Activated naive CD8-positive, alpha-beta T cell treated with anti-CD3 and anti-CD28 coated beads, Interleukin-2, amount 50 U/mL, for 24 hours (primary cell): ENCODE measurements around the gene S100A8.

ENCODE experiments used
- ATAC-seq: fragments of 150-1000 bp; cut with Tn5 transposase; one replicate; pipeline ENCODE4 v1.10.0; 2021
- DNase-seq: peaks from one replicate; pipeline ENCODE4 v3.0.0; 2021
- H3K27ac Mint-ChIP-seq: one replicate; pipeline ENCODE4 v1.8.0; 2021; ENCODE audit warnings: mild to moderate bottlenecking, mixed read lengths
- H3K27me3 Mint-ChIP-seq: one replicate; pipeline ENCODE4 v1.8.0; 2021; ENCODE audit warnings: mixed read lengths
- H3K36me3 Mint-ChIP-seq: one replicate; pipeline ENCODE4 v1.8.0; 2021; ENCODE audit warnings: low read depth, mixed read lengths
- H3K4me1 Mint-ChIP-seq: one replicate; pipeline ENCODE4 v1.8.0; 2021; ENCODE audit warnings: mixed read lengths
- H3K4me3 Mint-ChIP-seq: one replicate; pipeline ENCODE4 v1.8.0; 2021; ENCODE audit warnings: mild to moderate bottlenecking, moderate library complexity, mixed read lengths
- H3K9me3 Mint-ChIP-seq: one replicate; pipeline ENCODE4 v1.8.0; 2021; ENCODE audit warnings: mixed read lengths

S100A8 gene

GRCh38 chr1:153389401-153389800, 1.5 kb downstream of the S100A8 start:
- H3K4me1 Mint-ChIP-seq, result peaks cover 2% of the 10 kb centered on the region
- no peak for ATAC-seq

GRCh38 chr1:153387785-153388184, 3.1 kb downstream of the S100A8 start:
- H3K9me3 Mint-ChIP-seq, result no peaks in the 10 kb centered on the region

More at GRCh38 chr1:153389401-153389800, 1.5 kb downstream of the S100A8 start:
- no peak overlapping the region for H3K27ac Mint-ChIP-seq
- H3K9me3 Mint-ChIP-seq, result no peaks in the 10 kb centered on the region
- H3K36me3 Mint-ChIP-seq, result no peaks in the 10 kb centered on the region
- DNase-seq, result no peak
- no peak overlapping the region for H3K4me3 Mint-ChIP-seq
- H3K27me3 Mint-ChIP-seq, result peaks cover 10% of the 10 kb centered on the region

DNA sequence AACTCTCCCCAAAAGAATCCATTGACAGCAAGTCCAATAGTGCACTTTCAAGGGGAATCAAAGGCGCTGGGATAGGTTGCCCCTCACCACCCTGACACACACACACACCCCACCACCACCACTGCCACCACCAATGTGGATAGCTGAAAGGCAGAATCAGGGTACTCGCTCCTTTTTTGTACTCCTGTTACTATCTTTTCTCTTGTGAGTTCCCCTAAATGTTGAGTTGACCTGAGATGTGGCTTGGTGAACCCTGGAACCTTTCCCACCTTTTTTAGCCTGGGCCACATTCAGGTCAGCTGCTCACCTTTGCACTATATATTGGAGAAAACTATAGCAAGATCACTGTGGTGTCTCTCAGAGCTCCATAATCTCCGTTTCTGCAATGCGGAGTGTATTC, 3.9 kb downstream of the S100A8 start:
- Mint-ChIP-seq H3K27me3 (peaks cover 8% of the 10 kb centered on the region), H3K4me1 (peaks cover 2% of the 10 kb centered on the region), H3K36me3 (no peaks in the 10 kb centered on the region), H3K27ac (no peak overlapping the region), H3K4me3 (no peak overlapping the region), H3K9me3 (peaks cover 7% of the 10 kb centered on the region)
- DNase-seq (no peak), ATAC-seq (no peak)

More at GRCh38 chr1:153387785-153388184, 3.1 kb downstream of the S100A8 start:
- Mint-ChIP-seq H3K4me1 (peaks cover 2% of the 10 kb centered on the region), H3K4me3 (no peak overlapping the region), H3K27me3 (peaks cover 8% of the 10 kb centered on the region), H3K36me3 (no peaks in the 10 kb centered on the region), H3K27ac (no peak overlapping the region)
- ATAC-seq, result no peak
- no peak for DNase-seq

DNA sequence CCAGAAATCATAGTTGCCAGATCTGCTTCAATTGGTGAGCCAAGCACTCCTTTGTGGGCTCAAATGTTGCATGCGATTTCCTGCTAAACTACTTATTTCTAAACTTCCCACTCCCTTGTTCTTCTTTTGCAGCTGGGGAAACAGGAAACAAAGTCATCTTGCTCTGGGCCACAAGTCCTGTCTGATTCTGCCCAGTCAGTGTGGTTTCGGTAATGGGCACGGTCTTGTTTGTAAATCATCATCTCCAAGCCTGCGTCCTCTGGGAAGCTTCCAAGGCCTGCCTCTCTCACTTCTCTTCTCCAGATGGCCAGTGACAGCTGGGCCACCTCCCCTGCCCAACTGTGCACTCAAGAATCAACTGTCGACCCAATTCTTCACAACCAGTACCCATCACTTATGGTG, 4.4 kb downstream of the S100A8 start:
- no peak for ATAC-seq
- H3K36me3 Mint-ChIP-seq, result no peaks in the 10 kb centered on the region
- no peak overlapping the region for H3K4me3 Mint-ChIP-seq

GRCh38 chr1:153384958-153385580, 5.8 kb downstream of the S100A8 start:
- Mint-ChIP-seq H3K36me3 (no peaks in the 10 kb centered on the region), H3K9me3 (peaks cover 18% of the 10 kb centered on the region), H3K27me3 (peaks cover 15% of the 10 kb centered on the region), H3K27ac (no peak overlapping the region), H3K4me3 (no peak overlapping the region), H3K4me1 (peaks cover 2% of the 10 kb centered on the region)
- ATAC-seq (no peak), DNase-seq (no peak)

More for the DNA sequence above, 4.4 kb downstream of the S100A8 start:
- no peak for DNase-seq
- H3K27ac Mint-ChIP-seq, result no peak overlapping the region
- peaks cover 10% of the 10 kb centered on the region for H3K27me3 Mint-ChIP-seq
- H3K9me3 Mint-ChIP-seq, result peaks cover 11% of the 10 kb centered on the region
- peaks cover 2% of the 10 kb centered on the region for H3K4me1 Mint-ChIP-seq

GRCh38 chr1:153380711-153381110, 10.2 kb downstream of the S100A8 start:
- peaks cover 2% of the 10 kb centered on the region for H3K36me3 Mint-ChIP-seq
- H3K27ac Mint-ChIP-seq, result no peak overlapping the region
- ATAC-seq (no peak), DNase-seq (no peak)
- no peaks in the 10 kb centered on the region for H3K4me1 Mint-ChIP-seq
- H3K4me3 Mint-ChIP-seq, result no peak overlapping the region
- H3K27me3 Mint-ChIP-seq, result peaks cover 13% of the 10 kb centered on the region
- peaks cover 18% of the 10 kb centered on the region for H3K9me3 Mint-ChIP-seq

DNA sequence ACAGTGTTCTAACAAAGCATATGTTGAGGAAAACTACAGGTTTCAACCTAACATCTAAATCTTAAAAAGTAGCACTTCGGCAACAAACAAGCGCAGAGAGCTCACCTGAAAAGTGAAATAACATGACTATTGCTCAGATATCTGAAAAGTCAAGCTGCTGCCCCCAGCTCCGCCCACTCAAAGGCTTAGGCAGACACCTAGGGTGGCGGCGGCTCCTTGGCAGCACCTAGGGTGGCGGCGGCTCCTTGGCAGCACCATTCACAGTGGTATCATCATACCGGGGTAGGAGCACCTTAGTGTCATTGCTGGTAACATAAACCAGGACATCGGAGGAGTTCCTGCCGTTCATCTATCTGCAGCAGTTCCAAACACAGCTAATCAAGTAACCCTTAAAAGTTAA, 11.3 kb downstream of the S100A8 start:
- peaks cover 2% of the 10 kb centered on the region for H3K36me3 Mint-ChIP-seq
- no peaks in the 10 kb centered on the region for H3K4me1 Mint-ChIP-seq
- H3K27me3 Mint-ChIP-seq, result peaks cover 14% of the 10 kb centered on the region
- ATAC-seq (no peak), DNase-seq (no peak)
- H3K27ac Mint-ChIP-seq, result no peak overlapping the region
- peaks cover 18% of the 10 kb centered on the region for H3K9me3 Mint-ChIP-seq
- no peak overlapping the region for H3K4me3 Mint-ChIP-seq

- no peaks in the 10 kb centered on the region for H3K4me1 Mint-ChIP-seq
- ATAC-seq, result no peak
Measured at GRCh38 chr1:153375511-153375910, 15.4 kb downstream of the S100A8 start, which contains the start of gene S100A12. Gene S100A12, minus strand, starts transcription at chr1:153375621. Its CDS starts 1,029 bp downstream, at chr1:153374592.

DNA sequence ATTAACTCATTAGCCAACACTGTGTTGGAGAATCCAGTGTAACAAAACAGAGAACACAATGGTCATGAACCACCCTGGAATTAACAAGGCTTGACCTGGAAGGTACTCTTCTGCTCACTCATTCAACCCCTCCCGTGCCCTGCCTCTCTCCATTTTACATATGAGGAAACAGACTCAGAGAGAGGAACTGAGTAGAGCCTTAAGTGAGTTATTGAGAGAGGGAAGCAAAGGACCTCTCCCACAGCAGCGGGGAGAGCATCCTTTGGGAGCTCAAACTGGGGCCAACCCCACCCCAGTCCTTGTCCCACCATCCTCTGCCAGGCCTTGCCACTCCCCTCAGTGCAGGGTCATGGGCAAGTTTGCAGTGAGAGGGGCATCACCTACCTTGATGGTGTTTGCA, 16.8 kb downstream of the S100A8 start:
- DNase-seq (no peak), ATAC-seq (no peak)
- no peaks in the 10 kb centered on the region for H3K4me1 Mint-ChIP-seq
- H3K27me3 Mint-ChIP-seq, result peaks cover 18% of the 10 kb centered on the region
- H3K9me3 Mint-ChIP-seq, result no peaks in the 10 kb centered on the region
- H3K36me3 Mint-ChIP-seq, result no peaks in the 10 kb centered on the region
- H3K4me3 Mint-ChIP-seq, result no peak overlapping the region
- H3K27ac Mint-ChIP-seq, result no peak overlapping the region

More at GRCh38 chr1:153375511-153375910, 15.4 kb downstream of the S100A8 start, which contains the start of gene S100A12:
- H3K27me3 Mint-ChIP-seq, result peaks cover 13% of the 10 kb centered on the region
- H3K9me3 Mint-ChIP-seq, result no peaks in the 10 kb centered on the region
- no peak for DNase-seq
- H3K27ac Mint-ChIP-seq, result no peak within 1 kb of the TSS
- H3K4me3 Mint-ChIP-seq, result no peak within 1 kb of the TSS
- peaks cover 2% of the 10 kb centered on the region for H3K36me3 Mint-ChIP-seq

- Mint-ChIP-seq H3K4me1 (no peaks in the 10 kb centered on the region), H3K27ac (no peak overlapping the region), H3K36me3 (no peaks in the 10 kb centered on the region), H3K4me3 (no peak overlapping the region), H3K27me3 (peaks cover 13% of the 10 kb centered on the region), H3K9me3 (no peaks in the 10 kb centered on the region)
- ATAC-seq (no peak), DNase-seq (no peak)
Measured at GRCh38 chr1:153372571-153372970, 18.3 kb downstream of the S100A8 start.

DNA sequence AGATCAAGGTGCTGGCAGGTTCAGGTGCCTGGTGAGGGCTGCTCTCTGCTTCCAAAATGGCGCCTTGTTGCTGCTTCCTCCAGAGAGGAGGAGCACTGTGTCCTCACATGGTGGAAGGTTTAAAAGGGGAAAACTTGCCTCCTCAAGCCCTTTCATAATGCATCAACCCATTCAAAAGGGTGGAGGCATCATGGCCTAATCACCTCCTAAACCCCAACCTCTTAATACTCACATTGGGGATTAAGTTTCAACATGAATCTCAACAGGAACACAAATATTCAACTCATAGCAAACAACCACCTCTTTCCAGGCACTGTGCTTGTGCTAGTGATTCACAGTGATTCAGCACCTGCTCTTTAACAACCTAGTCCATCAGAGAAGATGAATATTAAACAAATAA, 19.6 kb downstream of the S100A8 start:
- H3K9me3 Mint-ChIP-seq, result no peaks in the 10 kb centered on the region
- H3K27ac Mint-ChIP-seq, result no peak overlapping the region
- ATAC-seq (no peak), DNase-seq (no peak)
- H3K4me1 Mint-ChIP-seq, result no peaks in the 10 kb centered on the region
- no peak overlapping the region for H3K4me3 Mint-ChIP-seq
- peaks cover 13% of the 10 kb centered on the region for H3K27me3 Mint-ChIP-seq
- no peaks in the 10 kb centered on the region for H3K36me3 Mint-ChIP-seq

DNA sequence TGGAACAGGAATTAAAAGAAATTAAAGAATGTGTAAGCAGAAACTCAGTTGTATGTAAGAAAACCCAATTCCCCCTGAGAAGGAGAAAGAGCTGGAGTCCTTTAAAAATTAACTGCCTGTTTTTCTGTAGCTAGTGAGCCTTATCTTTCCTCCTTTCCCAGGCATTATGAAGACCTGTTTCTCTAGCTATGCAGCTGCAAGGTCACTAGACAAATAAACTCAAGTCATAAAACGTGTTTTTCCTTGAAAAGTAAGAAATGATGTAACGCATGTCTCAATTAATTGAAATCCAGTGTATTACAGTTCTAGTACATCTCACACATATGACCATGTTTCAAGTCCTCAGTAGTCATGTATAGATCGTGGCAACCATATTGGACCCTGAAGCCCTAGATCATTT, 20.7 kb downstream of the S100A8 start:
- H3K36me3 Mint-ChIP-seq, result no peaks in the 10 kb centered on the region
- no peak for ATAC-seq
- no peak for DNase-seq
- H3K4me1 Mint-ChIP-seq, result no peaks in the 10 kb centered on the region
- H3K27ac Mint-ChIP-seq, result no peak overlapping the region
- H3K9me3 Mint-ChIP-seq, result no peaks in the 10 kb centered on the region
- no peak overlapping the region for H3K4me3 Mint-ChIP-seq
- H3K27me3 Mint-ChIP-seq, result peaks cover 13% of the 10 kb centered on the region

DNA sequence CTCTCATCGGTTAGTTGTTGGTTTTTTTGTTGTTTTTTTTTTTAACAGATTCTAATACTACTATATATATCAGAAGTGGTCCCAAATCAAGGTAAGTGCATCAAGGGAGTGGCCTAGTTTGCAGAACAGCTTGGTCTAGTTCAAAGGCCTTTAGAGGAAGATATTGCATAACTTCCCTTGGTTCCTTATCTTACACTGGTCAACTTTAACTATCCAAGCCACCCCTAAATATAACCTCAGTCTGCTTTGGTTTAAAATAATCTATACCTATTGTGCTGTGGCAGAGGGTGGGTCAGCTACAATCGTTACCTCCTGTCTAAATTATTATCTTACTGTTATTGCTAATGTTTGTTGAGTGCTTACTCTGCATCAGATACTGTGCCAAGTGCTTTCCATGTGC, 22.4 kb downstream of the S100A8 start:
- Mint-ChIP-seq H3K27me3 (peaks cover 14% of the 10 kb centered on the region), H3K36me3 (no peaks in the 10 kb centered on the region), H3K27ac (no peak overlapping the region), H3K4me3 (no peak overlapping the region), H3K9me3 (no peaks in the 10 kb centered on the region), H3K4me1 (no peaks in the 10 kb centered on the region)
- DNase-seq (no peak), ATAC-seq (no peak)

GRCh38 chr1:153367090-153367489, 23.8 kb downstream of the S100A8 start:
- no peak overlapping the region for H3K4me3 Mint-ChIP-seq
- ATAC-seq (no peak), DNase-seq (no peak)
- peaks cover 12% of the 10 kb centered on the region for H3K27me3 Mint-ChIP-seq
- H3K36me3 Mint-ChIP-seq, result no peaks in the 10 kb centered on the region
- no peak overlapping the region for H3K27ac Mint-ChIP-seq
- H3K4me1 Mint-ChIP-seq, result no peaks in the 10 kb centered on the region
- H3K9me3 Mint-ChIP-seq, result no peaks in the 10 kb centered on the region

DNA sequence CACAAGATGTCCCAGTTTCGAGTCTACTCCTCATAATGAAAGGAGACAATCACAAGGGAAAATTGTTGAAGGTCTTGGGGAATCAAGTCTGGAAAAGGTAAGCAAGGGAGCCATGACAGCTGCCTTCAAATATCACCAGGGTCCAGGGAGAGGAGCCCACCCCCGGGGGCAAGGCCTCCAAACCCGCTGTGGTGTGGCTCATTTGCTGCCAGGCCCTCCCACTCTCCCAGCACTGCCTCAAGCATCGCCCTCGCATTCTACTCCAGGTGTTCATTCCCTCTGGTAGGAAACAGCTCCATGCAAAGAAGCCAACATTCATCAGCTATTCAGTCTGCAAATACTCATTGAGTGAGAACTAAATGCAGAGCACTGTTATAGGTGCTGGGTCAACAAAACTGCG, 24.6 kb downstream of the S100A8 start:
- DNase-seq (no peak), ATAC-seq (no peak)
- H3K27ac Mint-ChIP-seq, result no peak overlapping the region
- H3K4me1 Mint-ChIP-seq, result no peaks in the 10 kb centered on the region
- no peaks in the 10 kb centered on the region for H3K9me3 Mint-ChIP-seq
- no peak overlapping the region for H3K4me3 Mint-ChIP-seq
- H3K27me3 Mint-ChIP-seq, result peaks cover 9% of the 10 kb centered on the region
- H3K36me3 Mint-ChIP-seq, result no peaks in the 10 kb centered on the region

DNA sequence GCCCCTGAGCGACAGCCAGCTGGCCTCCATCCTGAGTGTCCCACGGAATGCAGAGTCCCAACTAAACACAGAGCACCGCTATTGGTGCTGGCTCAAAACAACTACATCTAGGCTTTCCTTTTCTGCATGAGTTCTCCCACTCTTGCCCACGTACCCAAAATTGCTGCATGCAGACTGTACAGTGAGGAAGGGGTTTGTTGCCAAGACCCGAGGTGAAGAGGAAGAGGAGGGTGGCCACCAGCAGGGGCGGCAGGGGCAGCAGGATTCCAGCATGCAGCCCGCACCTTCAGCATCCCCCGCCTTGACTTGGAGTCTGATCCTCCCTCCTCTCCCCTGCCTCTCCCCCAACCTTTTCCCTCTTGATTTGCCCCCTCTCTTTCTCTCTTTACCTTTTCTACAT, 25.2 kb downstream of the S100A8 start:
- Mint-ChIP-seq H3K9me3 (no peaks in the 10 kb centered on the region), H3K27ac (no peak overlapping the region), H3K27me3 (peaks cover 9% of the 10 kb centered on the region), H3K4me3 (no peak overlapping the region), H3K4me1 (no peaks in the 10 kb centered on the region), H3K36me3 (no peaks in the 10 kb centered on the region)
- ATAC-seq (no peak), DNase-seq (no peak)
